ENCODE data around the gene GADD45GIP1. TPM values are rescaled to one million over a fixed set of nuclear protein-coding genes. Genes with fewer than 3 reads are reported as not detected.

GADD45GIP1 gene
- polyA plus RNA-seq, 1 donor, result 46.0 TPM

- no peak for DNase-seq (ENCODE audit: low read depth)
These were observed 44.5 kb downstream of the GADD45GIP1 start for GRCh38 chr19:12912571-12912970.

- DNase-seq (ENCODE audit: low read depth), result no peak
These were observed 49.9 kb downstream of the GADD45GIP1 start for GRCh38 chr19:12907166-12907565.

Other genes with a start within 250 kb of the GADD45GIP1 start
- gene TNPO2, start 233.3 kb downstream of the GADD45GIP1 start, polyA plus RNA-seq (ENCODE audit: insufficient read length), result 53.9 TPM
- gene TRIR, start 222.5 kb downstream of the GADD45GIP1 start, polyA plus RNA-seq (ENCODE audit: insufficient read length), result 199 TPM
- gene GET3, start 219.7 kb downstream of the GADD45GIP1 start, polyA plus RNA-seq (ENCODE audit: insufficient read length), result 42.4 TPM
- not detected for gene BEST2, start 205.4 kb downstream of the GADD45GIP1 start, polyA plus RNA-seq (ENCODE audit: insufficient read length)
- gene HOOK2, start 181.7 kb downstream of the GADD45GIP1 start, polyA plus RNA-seq (ENCODE audit: insufficient read length), result 30.9 TPM
- gene JUNB, start 165.7 kb downstream of the GADD45GIP1 start, polyA plus RNA-seq (ENCODE audit: insufficient read length), result 32.1 TPM
- gene PRDX2, start 155.4 kb downstream of the GADD45GIP1 start, polyA plus RNA-seq (ENCODE audit: insufficient read length), result 162 TPM
- 3.0 TPM for gene THSD8, start 155.2 kb downstream of the GADD45GIP1 start, polyA plus RNA-seq (ENCODE audit: insufficient read length)
- 17.3 TPM for gene RNASEH2A, start 150.6 kb downstream of the GADD45GIP1 start, polyA plus RNA-seq (ENCODE audit: insufficient read length)
- gene RTBDN, start 122.6 kb downstream of the GADD45GIP1 start, polyA plus RNA-seq (ENCODE audit: insufficient read length), result not detected
- 0.52 TPM for gene MAST1, start 118.7 kb downstream of the GADD45GIP1 start, polyA plus RNA-seq (ENCODE audit: insufficient read length)
- 8.2 TPM for gene DNASE2, start 75.8 kb downstream of the GADD45GIP1 start, polyA plus RNA-seq (ENCODE audit: insufficient read length)
- gene KLF1, start 70.0 kb downstream of the GADD45GIP1 start, polyA plus RNA-seq (ENCODE audit: insufficient read length), result 0.42 TPM
- gene GCDH, start 66.1 kb downstream of the GADD45GIP1 start, polyA plus RNA-seq (ENCODE audit: insufficient read length), result 39.4 TPM
- gene SYCE2, start 37.9 kb downstream of the GADD45GIP1 start, polyA plus RNA-seq (ENCODE audit: insufficient read length), result 3.9 TPM
- gene FARSA, start 23.5 kb downstream of the GADD45GIP1 start, polyA plus RNA-seq (ENCODE audit: insufficient read length), result 42.6 TPM
- 312 TPM for gene CALR, start 18.6 kb downstream of the GADD45GIP1 start, polyA plus RNA-seq (ENCODE audit: insufficient read length)
- 137 TPM for gene RAD23A, start 11.4 kb downstream of the GADD45GIP1 start, polyA plus RNA-seq (ENCODE audit: insufficient read length)
- 0.08 TPM for gene DAND5, start 12.4 kb upstream of the GADD45GIP1 start, polyA plus RNA-seq (ENCODE audit: insufficient read length)
- gene NFIX, start 38.3 kb upstream of the GADD45GIP1 start, polyA plus RNA-seq (ENCODE audit: insufficient read length), result 111 TPM
- gene LYL1, start 145.6 kb upstream of the GADD45GIP1 start, polyA plus RNA-seq (ENCODE audit: insufficient read length), result 5.4 TPM
- gene TRMT1, start 159.5 kb upstream of the GADD45GIP1 start, polyA plus RNA-seq (ENCODE audit: insufficient read length), result 24.1 TPM
- gene NACC1, start 161.0 kb upstream of the GADD45GIP1 start, polyA plus RNA-seq (ENCODE audit: insufficient read length), result 18.7 TPM
- gene STX10, start 193.2 kb upstream of the GADD45GIP1 start, polyA plus RNA-seq (ENCODE audit: insufficient read length), result 33.6 TPM
- 57.4 TPM for gene IER2, start 193.2 kb upstream of the GADD45GIP1 start, polyA plus RNA-seq (ENCODE audit: insufficient read length)

Data from forelimb muscle (tissue), 1 donor.